C4-2B (cell line): Measurements from ENCODE around the gene MBOAT2.

Experiments
- ZFX ChIP-seq: fragments of 450-650 bp; IDR thresholded peaks from 2 replicates; pipeline ENCODE4 v1.6.1; 2017
- TF ChIP-seq, protein P1 (sequence below): fragments of 450-650 bp; conservative IDR thresholded peaks from 2 replicates; pipeline ENCODE4 v1.5.1; 2017; ENCODE audit warnings: mild to moderate bottlenecking

DNA sequence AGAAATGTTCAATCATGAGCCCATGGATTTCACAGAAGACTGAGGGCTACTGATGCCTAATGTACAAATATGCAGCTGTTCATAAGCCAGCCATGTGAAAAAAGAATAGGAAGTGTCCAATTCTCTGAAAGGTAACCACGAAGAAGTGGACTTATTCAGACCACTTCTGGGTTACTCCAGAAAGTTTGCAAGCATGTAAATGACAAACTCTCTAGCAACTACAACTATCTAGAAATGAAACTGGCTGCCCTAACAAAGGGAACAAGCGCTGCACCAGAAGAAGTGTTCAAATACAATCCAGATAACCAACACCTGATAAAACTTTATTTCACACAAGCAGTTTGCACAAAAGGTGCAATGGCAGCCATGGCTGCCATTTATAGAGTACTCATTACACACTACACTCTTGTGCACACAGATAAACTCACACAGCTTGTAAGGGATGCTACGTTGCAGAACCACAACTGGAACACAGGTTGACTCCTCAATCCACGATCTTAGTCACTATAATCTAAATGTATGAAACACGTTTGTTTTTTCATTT is 13.9 kb downstream of the MBOAT2 start:
- TF ChIP-seq, protein P1, sequence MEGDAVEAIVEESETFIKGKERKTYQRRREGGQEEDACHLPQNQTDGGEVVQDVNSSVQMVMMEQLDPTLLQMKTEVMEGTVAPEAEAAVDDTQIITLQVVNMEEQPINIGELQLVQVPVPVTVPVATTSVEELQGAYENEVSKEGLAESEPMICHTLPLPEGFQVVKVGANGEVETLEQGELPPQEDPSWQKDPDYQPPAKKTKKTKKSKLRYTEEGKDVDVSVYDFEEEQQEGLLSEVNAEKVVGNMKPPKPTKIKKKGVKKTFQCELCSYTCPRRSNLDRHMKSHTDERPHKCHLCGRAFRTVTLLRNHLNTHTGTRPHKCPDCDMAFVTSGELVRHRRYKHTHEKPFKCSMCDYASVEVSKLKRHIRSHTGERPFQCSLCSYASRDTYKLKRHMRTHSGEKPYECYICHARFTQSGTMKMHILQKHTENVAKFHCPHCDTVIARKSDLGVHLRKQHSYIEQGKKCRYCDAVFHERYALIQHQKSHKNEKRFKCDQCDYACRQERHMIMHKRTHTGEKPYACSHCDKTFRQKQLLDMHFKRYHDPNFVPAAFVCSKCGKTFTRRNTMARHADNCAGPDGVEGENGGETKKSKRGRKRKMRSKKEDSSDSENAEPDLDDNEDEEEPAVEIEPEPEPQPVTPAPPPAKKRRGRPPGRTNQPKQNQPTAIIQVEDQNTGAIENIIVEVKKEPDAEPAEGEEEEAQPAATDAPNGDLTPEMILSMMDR = no peak
- TF ChIP-seq ZFX = no peak
